OCI-LY3 (cell line): ENCODE results near the gene PCP4L1.

Experiments used
- H2AFZ ChIP-seq: fragments of 200-600, 300-600 bp; shearing (Covaris generic); 2 replicates; pipeline ENCODE4 v1.6.0; 2014; ENCODE audit warnings: antibody characterized with exemption, low read depth, low read length
- H3K27ac ChIP-seq: fragments of 200-600, 300-600 bp; sonication (generic); 2 replicates; pipeline ENCODE4 v1.5.1; 2014; ENCODE audit warnings: mild to moderate bottlenecking, low read length, moderate library complexity, mixed read lengths
- H3K27me3 ChIP-seq: fragments of 200-600, 300-600 bp; sonication (generic); 2 replicates; pipeline ENCODE4 v1.6.1; 2014; ENCODE audit warnings: low read depth, low read length, mixed read lengths
- H3K36me3 ChIP-seq: fragments of 200-600, 300-600 bp; sonication (generic); replicated peaks from 2 replicates; pipeline ENCODE3; 2014; ENCODE audit warnings: low read depth, low read length, mixed read lengths
- H3K4me1 ChIP-seq: fragments of 300-600, 200-600 bp; sonication (generic); 2 replicates; pipeline ENCODE4 v1.6.1; 2014; ENCODE audit warnings: low read length, mixed read lengths
- H3K4me2 ChIP-seq: fragments of 200-600, 300-600 bp; sonication (generic); 2 replicates; pipeline ENCODE4 v1.6.1; 2014; ENCODE audit warnings: low read length, mixed read lengths
- H3K4me3 ChIP-seq: fragments of 300-600, 200-600 bp; sonication (generic); 2 replicates; pipeline ENCODE4 v1.5.1; 2014; ENCODE audit warnings: antibody characterized with exemption, mild to moderate bottlenecking, low read length, moderate library complexity
- H3K79me2 ChIP-seq: fragments of 300-600, 200-600 bp; shearing (Covaris generic); 2 replicates; pipeline ENCODE4 v1.6.1; 2014; ENCODE audit warnings: mild to moderate bottlenecking, low read length, mixed read lengths
- H3K9ac ChIP-seq: fragments of 300-600, 200-600 bp; shearing (Covaris generic); 2 replicates; pipeline ENCODE4 v1.6.0; 2014; ENCODE audit warnings: mild to moderate bottlenecking, low read length, moderate library complexity
- H3K9me3 ChIP-seq: fragments of 200-600, 300-600 bp; shearing (Covaris generic); 2 replicates; pipeline ENCODE4 v1.6.1; 2014; ENCODE audit warnings: low read length, mixed read lengths; ENCODE audit not compliant: insufficient read depth
- H4K20me1 ChIP-seq: fragments of 200-600, 300-600 bp; sonication (generic); 2 replicates; pipeline ENCODE4 v1.6.1; 2016; ENCODE audit warnings: low read length, mixed read lengths; ENCODE audit not compliant: insufficient read depth
- EZH2phosphoT487 ChIP-seq: fragments of 200-600 bp; shearing (Covaris generic); IDR thresholded peaks from 2 replicates; pipeline ENCODE4 v1.6.1; 2018; ENCODE audit warnings: antibody characterized with exemption, mixed run types, low read depth
- TF ChIP-seq, protein P1 (sequence below): fragments of 200-600, 300-600 bp; sonication (generic); IDR thresholded peaks from 2 replicates; pipeline ENCODE4 v1.5.1; 2014; ENCODE audit warnings: antibody characterized with exemption, low read length, low read depth

The PCP4L1 gene

DNA sequence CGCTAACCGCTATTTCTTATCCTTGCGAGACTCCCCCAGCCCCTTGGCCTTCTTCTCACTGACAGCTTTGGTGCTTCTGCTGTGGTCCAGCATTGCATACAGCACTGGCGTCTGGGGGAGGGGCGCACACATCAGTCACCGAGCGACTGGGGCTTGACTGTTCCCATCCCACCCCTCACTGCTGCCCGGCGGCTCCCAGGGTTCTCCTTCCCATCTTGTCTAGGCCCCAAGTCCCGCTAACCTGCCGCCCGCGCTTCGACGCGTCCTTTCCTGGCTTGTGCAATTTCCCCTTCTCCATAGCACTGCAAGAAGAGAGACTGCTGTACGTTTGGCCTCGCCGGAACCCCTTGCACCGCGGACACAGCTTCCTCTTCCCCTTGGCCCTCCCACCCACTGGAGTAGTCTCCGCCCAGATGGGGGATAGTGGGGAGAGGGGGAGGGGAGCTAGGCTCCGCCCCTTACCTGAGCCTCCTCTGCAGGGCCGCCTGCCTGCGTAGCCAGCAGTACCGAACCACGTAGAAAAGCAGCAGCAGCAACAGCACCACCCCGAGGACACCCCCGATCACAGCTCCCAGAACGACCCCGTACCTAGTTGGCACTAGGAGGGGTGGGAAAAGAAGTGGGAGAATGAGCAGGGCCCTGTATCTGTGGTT lies 47.4 kb downstream of the PCP4L1 start:
- Histone ChIP-seq H3K4me2 (peak overlapping the region; percentile 89), H3K36me3 (no peaks in the 10 kb centered on the region), H3K79me2 (peaks cover 12% of the 10 kb centered on the region), H3K4me1 (peaks cover 24% of the 10 kb centered on the region), H4K20me1 (no peaks in the 10 kb centered on the region), H3K9ac (peak overlapping the region; percentile 68), H3K27ac (no peak overlapping the region), H2AFZ (peak overlapping the region; percentile 86), H3K4me3 (peak overlapping the region; percentile 89), H3K9me3 (no peaks in the 10 kb centered on the region), H3K27me3 (peaks cover 12% of the 10 kb centered on the region)
- TF ChIP-seq, protein P1, sequence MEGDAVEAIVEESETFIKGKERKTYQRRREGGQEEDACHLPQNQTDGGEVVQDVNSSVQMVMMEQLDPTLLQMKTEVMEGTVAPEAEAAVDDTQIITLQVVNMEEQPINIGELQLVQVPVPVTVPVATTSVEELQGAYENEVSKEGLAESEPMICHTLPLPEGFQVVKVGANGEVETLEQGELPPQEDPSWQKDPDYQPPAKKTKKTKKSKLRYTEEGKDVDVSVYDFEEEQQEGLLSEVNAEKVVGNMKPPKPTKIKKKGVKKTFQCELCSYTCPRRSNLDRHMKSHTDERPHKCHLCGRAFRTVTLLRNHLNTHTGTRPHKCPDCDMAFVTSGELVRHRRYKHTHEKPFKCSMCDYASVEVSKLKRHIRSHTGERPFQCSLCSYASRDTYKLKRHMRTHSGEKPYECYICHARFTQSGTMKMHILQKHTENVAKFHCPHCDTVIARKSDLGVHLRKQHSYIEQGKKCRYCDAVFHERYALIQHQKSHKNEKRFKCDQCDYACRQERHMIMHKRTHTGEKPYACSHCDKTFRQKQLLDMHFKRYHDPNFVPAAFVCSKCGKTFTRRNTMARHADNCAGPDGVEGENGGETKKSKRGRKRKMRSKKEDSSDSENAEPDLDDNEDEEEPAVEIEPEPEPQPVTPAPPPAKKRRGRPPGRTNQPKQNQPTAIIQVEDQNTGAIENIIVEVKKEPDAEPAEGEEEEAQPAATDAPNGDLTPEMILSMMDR = peak; percentile 58
- no peak for TF ChIP-seq EZH2phosphoT487

DNA sequence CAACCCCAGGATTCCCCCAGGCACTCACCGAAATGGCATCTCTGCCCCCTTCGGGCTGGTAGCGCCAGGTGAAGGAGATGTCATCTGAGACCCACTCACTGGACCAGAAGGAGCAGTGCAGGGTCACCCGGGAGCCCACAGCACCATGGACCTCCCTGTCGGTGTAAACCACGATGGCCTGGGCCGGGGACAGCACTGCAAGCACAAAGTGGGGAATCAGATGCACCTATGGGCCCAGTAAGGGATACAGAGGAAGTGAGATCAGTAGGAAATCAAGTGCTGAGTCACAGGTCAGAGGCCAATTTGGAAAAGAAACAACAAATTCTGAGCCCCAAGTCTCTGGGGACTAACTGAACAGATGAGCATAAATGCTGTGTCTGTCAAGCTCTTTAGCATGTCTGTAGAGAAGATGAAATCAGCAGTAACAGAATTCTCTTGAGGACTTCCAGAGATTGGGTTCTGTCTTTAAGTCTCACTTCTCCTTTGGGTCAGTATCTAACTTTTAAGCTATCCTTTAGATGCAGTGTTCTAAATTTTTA lies 48.8 kb downstream of the PCP4L1 start:
- Histone ChIP-seq H3K9me3 (no peaks in the 10 kb centered on the region), H3K4me2 (peak overlapping the region; percentile 25), H3K4me1 (peaks cover 24% of the 10 kb centered on the region), H3K27me3 (peaks cover 12% of the 10 kb centered on the region), H3K36me3 (no peaks in the 10 kb centered on the region), H2AFZ (peak overlapping the region; percentile 46), H4K20me1 (no peaks in the 10 kb centered on the region), H3K9ac (no peak overlapping the region), H3K27ac (no peak overlapping the region; the same call in 1 of the 2 replicates), H3K4me3 (no peak overlapping the region), H3K79me2 (peaks cover 12% of the 10 kb centered on the region)
- TF ChIP-seq, protein P1 = no peak
- no peak for TF ChIP-seq EZH2phosphoT487

DNA sequence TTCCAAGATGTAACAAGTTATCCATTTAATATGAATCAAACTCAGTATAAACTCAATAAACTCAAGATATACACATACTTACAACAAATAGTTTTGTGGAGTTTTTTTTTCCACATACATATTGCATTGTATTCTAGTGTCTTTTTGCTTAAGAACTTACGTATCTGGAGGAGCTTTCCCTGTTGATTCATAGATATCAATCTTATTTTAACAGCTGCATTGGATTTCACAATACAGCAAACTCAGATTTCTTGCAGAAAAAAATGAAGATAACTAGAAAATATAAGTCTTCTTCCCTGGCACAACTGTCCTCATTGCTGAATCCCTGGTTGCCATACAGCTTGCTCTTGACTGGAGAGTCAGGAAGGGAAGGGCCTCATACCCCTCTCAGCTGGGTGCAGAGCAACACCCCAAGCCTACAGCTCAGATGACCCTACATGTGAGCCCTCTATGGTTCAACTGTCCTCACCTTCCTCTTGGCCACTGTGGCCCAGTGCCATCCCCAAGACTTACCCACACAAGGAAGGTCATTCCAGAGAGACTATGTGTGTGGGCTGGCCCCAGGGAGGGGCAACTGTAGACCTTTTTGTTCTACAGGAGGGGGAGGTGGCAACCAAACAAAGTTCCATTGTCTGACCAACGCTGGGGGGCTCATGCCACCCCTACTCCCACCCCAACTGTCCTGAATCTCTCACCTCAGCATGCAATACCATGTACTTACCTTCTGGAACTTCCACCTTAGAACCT lies 49.5 kb downstream of the PCP4L1 start:
- Histone ChIP-seq H3K4me3 (no peak overlapping the region), H3K9ac (no peak overlapping the region), H3K9me3 (no peaks in the 10 kb centered on the region), H2AFZ (no peak overlapping the region), H3K36me3 (no peaks in the 10 kb centered on the region), H3K27me3 (peaks cover 12% of the 10 kb centered on the region), H4K20me1 (no peaks in the 10 kb centered on the region), H3K79me2 (peaks cover 12% of the 10 kb centered on the region), H3K4me1 (peaks cover 24% of the 10 kb centered on the region), H3K27ac (no peak overlapping the region), H3K4me2 (no peak overlapping the region)
- TF ChIP-seq, protein P1 = no peak
- no peak for TF ChIP-seq EZH2phosphoT487

DNA sequence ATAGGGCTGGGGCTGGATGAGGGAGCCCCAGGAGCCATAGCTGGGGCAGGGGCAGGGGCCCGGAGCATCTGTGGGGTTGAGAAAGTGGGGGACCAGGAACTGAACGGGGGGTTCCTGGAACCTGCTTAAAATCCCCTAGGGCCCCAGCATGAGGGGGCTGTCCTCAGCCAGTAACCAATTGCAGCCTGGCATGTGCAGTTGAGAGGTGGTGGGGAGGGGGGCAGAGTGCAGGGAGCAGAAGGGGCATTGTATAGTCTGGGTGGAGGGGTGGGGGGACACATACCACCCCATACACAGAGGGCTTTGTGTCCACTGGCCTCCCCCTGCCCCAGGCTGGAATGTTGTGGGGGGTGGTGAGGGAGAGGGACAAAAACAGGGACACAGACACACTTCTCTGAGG lies 51.3 kb downstream of the PCP4L1 start, which contains the start of gene MPZ:
TSS of gene MPZ (minus strand) at position 101 of the 400 bp plus-strand sequence. CDS start at position 38, 63 bp downstream.
- Histone ChIP-seq H3K9ac (no peak within 1 kb of the TSS), H3K27me3 (peaks cover 12% of the 10 kb centered on the region), H3K9me3 (no peaks in the 10 kb centered on the region), H3K27ac (no peak within 1 kb of the TSS), H3K4me2 (no peak within 1 kb of the TSS), H3K4me1 (peaks cover 25% of the 10 kb centered on the region), H3K36me3 (no peaks in the 10 kb centered on the region), H4K20me1 (no peaks in the 10 kb centered on the region), H3K79me2 (peaks cover 10% of the 10 kb centered on the region), H2AFZ (no peak within 1 kb of the TSS), H3K4me3 (no peak within 1 kb of the TSS)
- TF ChIP-seq, protein P1 = no peak
- no peak for TF ChIP-seq EZH2phosphoT487
